Hippocampal formation (tissue), 2 donors: ENCODE data around the gene DNM3.

Experiments
- DNase-seq, 2 donors: peaks; one replicate each; lab custom pipeline; 2025; lab: John Stamatoyannopoulos, UW

DNM3 gene

GRCh38 chr1:172107316-172107975, 266.1 kb downstream of the DNM3 start:
- DNase-seq: no peak

- no peak for DNase-seq
Observed at GRCh38 chr1:172108161-172108893, 267.0 kb downstream of the DNM3 start.

DNA sequence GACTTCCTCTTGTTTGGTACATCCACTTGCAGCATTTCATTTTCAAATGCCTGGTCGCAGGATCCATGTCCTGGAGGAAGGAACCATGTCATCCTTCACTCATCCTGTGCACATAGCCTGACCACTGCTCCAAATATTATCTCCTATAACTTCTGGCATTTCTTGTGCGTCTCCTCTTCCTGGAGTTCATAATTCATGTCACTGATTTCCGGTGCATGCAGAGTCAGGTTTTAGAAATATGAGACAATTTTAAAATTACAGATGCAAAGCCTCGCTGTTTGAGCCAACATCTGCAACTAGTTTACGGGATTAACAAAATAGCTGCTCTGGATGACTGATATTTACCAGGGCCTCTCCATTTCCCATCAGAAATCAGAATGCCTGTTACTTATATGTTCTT, 268.1 kb downstream of the DNM3 start:
- no peak for DNase-seq

DNA sequence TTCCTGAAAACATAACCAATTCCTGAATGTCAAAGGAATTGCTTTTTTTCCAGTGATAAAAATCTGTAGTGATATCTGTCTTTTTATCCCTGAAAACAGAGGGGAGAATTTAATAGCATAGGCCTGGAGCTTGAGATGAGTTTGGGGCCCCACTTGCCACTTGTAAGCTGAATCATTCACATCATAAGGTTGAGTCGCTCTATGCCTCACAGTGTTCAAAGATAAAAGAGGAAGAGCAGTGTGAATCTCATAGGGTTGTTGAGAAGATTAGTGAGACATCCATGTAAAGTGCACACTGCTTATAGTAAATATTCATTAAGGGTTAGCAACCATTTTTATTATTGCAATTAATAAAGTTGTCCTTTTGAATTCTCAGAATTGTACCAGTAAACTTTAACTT, 271.3 kb downstream of the DNM3 start:
- no peak for DNase-seq

DNA sequence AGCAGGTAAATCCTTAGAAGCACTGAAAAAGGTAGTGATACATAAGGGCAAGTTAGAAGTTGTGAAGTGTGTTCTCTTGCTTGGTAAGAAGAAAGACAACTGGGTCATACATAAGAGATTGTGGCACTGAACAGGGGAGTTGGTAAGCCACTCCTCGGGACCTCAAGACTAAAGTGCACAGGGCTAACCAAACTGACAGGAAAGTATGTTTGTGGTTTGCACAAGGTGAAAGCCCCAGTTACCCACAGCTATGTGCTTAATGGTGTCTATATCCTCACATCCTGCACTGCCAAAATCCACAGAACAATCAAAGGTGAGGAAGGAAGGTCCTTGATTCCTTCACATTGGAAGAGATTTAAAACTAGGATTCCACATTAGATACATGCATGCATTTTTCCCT, 276.5 kb downstream of the DNM3 start:
- DNase-seq: no peak

DNA sequence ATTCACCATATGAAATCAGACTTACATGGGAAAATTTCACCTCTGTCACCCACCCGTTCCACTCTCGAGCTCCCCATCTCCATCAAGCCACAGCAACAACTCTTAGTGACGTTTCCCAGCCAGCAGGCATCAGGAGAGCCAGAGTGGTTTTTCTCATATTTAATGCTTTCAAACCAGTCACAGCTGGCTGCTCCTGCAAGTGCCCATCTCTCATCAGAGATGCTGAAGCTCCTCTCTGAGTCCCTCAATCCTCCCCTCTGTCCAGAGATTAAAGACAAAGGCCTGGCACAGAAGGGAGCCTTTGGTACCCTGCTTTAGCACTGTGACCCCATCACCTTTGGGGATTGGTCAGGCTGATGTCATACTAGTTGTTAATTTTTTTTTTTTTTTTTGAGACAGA, 277.3 kb downstream of the DNM3 start:
- DNase-seq: no peak

- no peak for DNase-seq
Observed at GRCh38 chr1:172119184-172119583, 277.9 kb downstream of the DNM3 start.

GRCh38 chr1:172120381-172120780, 279.1 kb downstream of the DNM3 start:
- DNase-seq: no peak

GRCh38 chr1:172121081-172121717, 279.9 kb downstream of the DNM3 start:
- no peak for DNase-seq

DNA sequence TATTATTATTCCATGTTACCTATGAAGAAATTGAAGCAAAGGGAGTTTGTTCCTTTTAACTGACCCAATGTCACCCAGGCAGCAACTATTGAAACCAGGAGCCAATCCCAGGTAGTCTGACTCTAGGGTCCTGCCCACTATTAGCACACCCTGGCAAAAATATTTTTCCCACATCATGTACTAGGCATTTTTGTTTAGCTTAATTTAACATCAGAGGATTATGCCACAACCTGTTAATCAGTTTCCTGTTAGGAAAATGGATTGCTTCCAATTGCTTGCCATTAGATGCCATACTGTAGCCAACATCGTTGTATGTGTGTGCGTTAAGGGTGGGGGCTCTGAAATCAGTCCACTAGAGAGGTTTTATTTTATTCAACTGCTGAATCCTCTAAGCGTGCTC, 281.1 kb downstream of the DNM3 start:
- DNase-seq: no peak

- DNase-seq: no peak
Observed at GRCh38 chr1:172125250-172125649, 284.0 kb downstream of the DNM3 start.

DNA sequence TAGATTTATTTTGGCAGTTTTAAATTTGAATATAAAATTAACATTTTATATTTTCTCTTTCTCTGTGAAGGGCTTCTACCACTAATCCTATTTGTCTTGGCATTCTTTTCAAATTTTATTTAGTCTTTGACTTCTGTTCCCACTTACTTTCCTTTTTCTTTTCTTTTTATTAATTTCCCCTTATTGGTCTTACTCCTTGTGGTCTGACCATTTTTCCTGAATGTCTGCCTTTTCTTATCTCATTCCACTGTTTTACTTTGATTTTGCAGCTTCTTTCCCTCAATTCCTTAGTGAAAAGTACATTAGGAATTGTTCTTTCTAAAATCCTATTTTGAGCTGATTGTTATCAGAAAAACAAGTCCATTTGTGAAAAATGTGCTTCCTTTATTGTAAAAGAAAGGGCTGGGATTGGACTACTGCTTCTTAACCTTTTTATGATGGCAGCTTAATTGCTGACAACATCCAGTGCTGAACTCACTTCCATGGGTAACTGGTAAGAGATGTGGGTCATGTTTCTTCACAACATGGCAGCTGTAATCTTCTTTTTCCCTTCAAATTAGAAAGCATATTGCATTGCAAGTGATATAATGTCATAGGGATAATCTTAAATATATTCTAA, 284.6 kb downstream of the DNM3 start:
- no peak for DNase-seq

- DNase-seq: no peak
Observed at GRCh38 chr1:172132836-172133235, 291.5 kb downstream of the DNM3 start.

DNA sequence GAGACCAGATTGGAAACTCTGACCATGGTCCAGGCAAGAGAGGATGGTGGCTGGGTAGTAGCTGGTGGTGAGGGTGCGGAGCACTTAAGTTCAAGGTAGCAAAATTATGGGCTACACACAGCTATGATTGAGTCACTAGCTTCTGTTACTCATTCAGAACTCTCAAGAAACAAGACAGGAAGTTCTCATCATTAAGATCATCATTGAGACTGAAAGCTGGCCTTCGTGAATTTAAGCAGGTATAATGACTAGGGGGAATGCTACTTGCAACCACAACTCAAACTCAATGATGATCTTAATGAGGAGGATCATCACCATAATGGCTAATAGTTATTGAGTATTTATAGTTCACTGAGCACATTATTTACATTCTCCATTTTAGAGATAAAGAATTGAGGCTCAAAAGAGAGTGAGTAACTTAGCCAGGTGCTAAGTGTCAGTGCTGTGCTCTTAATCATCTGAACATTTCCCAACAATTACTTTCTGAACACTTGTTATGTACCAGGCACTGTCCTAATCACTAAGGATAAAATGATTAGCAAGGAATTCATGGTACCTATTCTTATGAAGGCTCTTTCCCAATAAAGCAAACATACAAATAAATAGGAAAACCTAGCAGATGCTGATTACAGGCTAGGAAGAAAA, 292.9 kb downstream of the DNM3 start:
- DNase-seq: no peak

- no peak for DNase-seq
Observed at GRCh38 chr1:172135076-172135672, 293.9 kb downstream of the DNM3 start.

DNA sequence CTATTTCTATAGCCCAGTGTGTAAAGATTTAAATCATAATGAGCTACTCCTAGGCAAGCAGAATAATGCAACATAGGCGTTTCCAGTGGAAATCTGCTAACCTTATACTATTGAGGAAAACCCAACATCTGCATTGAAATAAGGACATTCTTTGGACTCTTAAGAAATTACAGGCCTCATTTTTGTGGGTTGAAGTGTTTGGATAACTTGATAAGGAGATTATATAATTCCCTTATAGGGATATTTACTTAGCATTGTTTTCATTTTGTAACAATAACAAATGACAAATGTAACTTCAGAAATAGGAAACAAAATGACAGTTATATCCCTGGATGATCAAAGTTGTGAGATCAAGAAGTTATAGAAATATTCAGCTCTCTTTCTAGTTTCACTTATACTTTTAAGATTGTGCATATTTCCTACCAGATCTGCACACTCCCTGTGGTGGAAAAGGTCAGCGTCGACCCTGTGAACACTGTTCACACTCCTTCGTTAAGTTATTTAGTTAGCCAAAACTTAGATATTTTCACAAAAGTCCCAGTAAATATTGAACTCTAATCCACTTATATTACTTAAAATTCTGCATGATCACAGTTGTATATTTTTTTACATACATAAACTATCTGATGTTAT, 294.8 kb downstream of the DNM3 start:
- DNase-seq: no peak

DNA sequence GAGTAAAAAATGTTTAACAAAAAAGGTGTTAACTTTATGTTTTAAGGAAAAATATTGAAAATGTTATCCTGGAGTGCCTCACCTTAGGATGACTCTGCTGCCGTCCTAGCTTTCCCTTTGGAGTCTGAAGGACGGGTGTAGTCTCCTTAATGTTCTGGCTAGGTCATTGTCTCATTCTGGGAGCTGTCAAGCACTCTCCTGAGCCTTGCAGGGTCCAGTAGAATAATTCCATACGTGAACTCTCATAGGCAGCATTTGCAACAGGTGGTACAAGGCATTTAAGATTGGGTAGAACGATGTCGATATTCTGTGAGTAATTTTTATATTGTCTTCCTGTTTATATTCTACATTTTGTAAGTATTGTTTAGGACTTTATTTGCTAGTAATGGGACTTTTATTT, 295.6 kb downstream of the DNM3 start:
- no peak for DNase-seq

- DNase-seq: no peak
Observed at GRCh38 chr1:172137703-172138454, 296.6 kb downstream of the DNM3 start.

- no peak for DNase-seq
Observed at GRCh38 chr1:172138634-172139033, 297.3 kb downstream of the DNM3 start.

GRCh38 chr1:172139196-172139595, 297.9 kb downstream of the DNM3 start:
- no peak for DNase-seq

GRCh38 chr1:172140072-172140471, 298.8 kb downstream of the DNM3 start:
- DNase-seq: no peak
